Measurements from ENCODE around the gene RFT1. TPM values are rescaled to one million over a fixed set of nuclear protein-coding genes. Genes with fewer than 3 reads are reported as not detected.

Gene RFT1
- total and polyA plus RNA-seq, 9 donors, result 8.3 to 23.6 (median 17.8) TPM

GRCh38 chr3:53144446-53144845 lies 14.2 kb upstream of the RFT1 start:
- H3K4me3 ChIP-seq, result no peak overlapping the region
- no peak for DNase-seq
- TF ChIP-seq POLR2A (IDR thresholded peaks at IDR 0.05), result no peak
- TF ChIP-seq CTCF (IDR thresholded peaks at IDR 0.05), result no peak
- TF ChIP-seq EP300 (IDR thresholded peaks at IDR 0.05), result no peak
- H3K36me3 ChIP-seq, result no peaks in the 10 kb centered on the region
- no peaks in the 10 kb centered on the region for H3K4me1 ChIP-seq (ENCODE audit: insufficient read depth)
- H3K27ac ChIP-seq, result no peak overlapping the region
- H3K27me3 ChIP-seq, result no peaks in the 10 kb centered on the region
- 95 to 97% (median 95%) methylated on average over 4 of the region's 4 CpGs for WGBS, 3 donors
- intact Hi-C loops (cut with DNase I), result no loop called here
- H3K9me3 ChIP-seq, result no peaks in the 10 kb centered on the region

GRCh38 chr3:53142986-53143385 lies 12.8 kb upstream of the RFT1 start:
- 78 to 85% (median 85%) methylated on average over 3 of the region's 3 CpGs for WGBS, 3 donors
- no peak overlapping the region for H3K27ac ChIP-seq
- TF ChIP-seq POLR2A (IDR thresholded peaks at IDR 0.05) (no peak), EP300 (IDR thresholded peaks at IDR 0.05) (no peak), CTCF (IDR thresholded peaks at IDR 0.05) (no peak)
- intact Hi-C loops (cut with DNase I), result no loop called here
- DNase-seq, result no peak
- no peaks in the 10 kb centered on the region for H3K27me3 ChIP-seq
- H3K4me1 ChIP-seq (ENCODE audit: insufficient read depth), result no peaks in the 10 kb centered on the region
- H3K9me3 ChIP-seq, result no peaks in the 10 kb centered on the region
- H3K36me3 ChIP-seq, result no peaks in the 10 kb centered on the region
- no peak overlapping the region for H3K4me3 ChIP-seq

GRCh38 chr3:53140847-53141845 lies 10.9 kb upstream of the RFT1 start:
- no peak for DNase-seq
- 76 to 81% (median 80%) methylated on average over 6 of the region's 6 CpGs for WGBS, 3 donors
- TF ChIP-seq CTCF (IDR thresholded peaks at IDR 0.05) (no peak), EP300 (IDR thresholded peaks at IDR 0.05) (no peak), POLR2A (IDR thresholded peaks at IDR 0.05) (no peak)
- Histone ChIP-seq H3K27me3 (no peaks in the 10 kb centered on the region), H3K9me3 (no peaks in the 10 kb centered on the region), H3K27ac (no peak overlapping the region), H3K4me3 (no peak overlapping the region), H3K36me3 (no peaks in the 10 kb centered on the region), H3K4me1 (ENCODE audit: insufficient read depth) (no peaks in the 10 kb centered on the region)
- intact Hi-C loops (cut with DNase I), result no loop called here

GRCh38 chr3:53139906-53140846 lies 9.9 kb upstream of the RFT1 start:
- Histone ChIP-seq H3K4me1 (ENCODE audit: insufficient read depth) (no peaks in the 10 kb centered on the region), H3K27ac (no peak overlapping the region), H3K27me3 (no peaks in the 10 kb centered on the region), H3K36me3 (no peaks in the 10 kb centered on the region), H3K4me3 (no peak overlapping the region), H3K9me3 (no peaks in the 10 kb centered on the region)
- no peak for DNase-seq
- TF ChIP-seq EP300 (IDR thresholded peaks at IDR 0.05), result no peak
- TF ChIP-seq POLR2A (IDR thresholded peaks at IDR 0.05), result no peak
- intact Hi-C loops (cut with DNase I), result no loop called here
- 45 to 48% (median 46%) methylated on average over 6 of the region's 6 CpGs for WGBS, 3 donors

All from ovary (tissue), 9 donors.